Left cardiac atrium (tissue), 2 donors: Measurements from ENCODE around the gene ALDH5A1. TPM values are rescaled to one million over a fixed set of nuclear protein-coding genes. Genes with fewer than 3 reads are reported as not detected.

Source experiments
- total RNA-seq, 2 donors: library from RNA; stranded (reverse); fragmentation: NEBNext Ultra II Directional; extraction: Animal tissue kit (Norgen Biotek cat#: 25700); gene quantifications; one replicate each; pipeline ENCODE4 v1.2.1, GENCODE V29; 2021
- donor health status: DM: no; HTN: yes; CAD: no; lungs with severe emphysema.
- donor health status: DM: yes; HTN: yes; CAD: no.

The ALDH5A1 gene
- total RNA-seq, 2 donors from 2014 or later = 16.2 to 18.1 TPM

Other genes starting within 250 kb of the ALDH5A1 start
- under 1 TPM in 1 of 2 donors, not detected in 1; 0.05 TPM for gene DCDC2, start 136.9 kb upstream of the ALDH5A1 start, total RNA-seq
- 10 to 100 TPM; 32.8 to 43.4 TPM for gene MRS2, start 92.0 kb upstream of the ALDH5A1 start, total RNA-seq
- gene GPLD1, start 5.4 kb upstream of the ALDH5A1 start, total RNA-seq = 1 to 10 TPM; 1.2 to 1.9 TPM
- gene KIAA0319, start 151.2 kb downstream of the ALDH5A1 start, total RNA-seq = under 1 TPM; 0.05 to 0.06 TPM
- gene TDP2, start 171.9 kb downstream of the ALDH5A1 start, total RNA-seq = 10 to 100 TPM; 29.5 to 35.2 TPM
- gene ACOT13, start 172.1 kb downstream of the ALDH5A1 start, total RNA-seq = 10 to 100 TPM; 63.0 to 70.8 TPM
- gene C6orf62, start 224.2 kb downstream of the ALDH5A1 start, total RNA-seq = 10 to 100 TPM; 58.1 to 67.0 TPM